Karpas-422 (cell line): ENCODE data around the gene MAPRE3. TPM values are rescaled to one million over a fixed set of nuclear protein-coding genes. Genes with fewer than 3 reads are reported as not detected.
A peak's percentile ranks its signal among the peaks of the same experiment; 100 is the strongest.

Experiments used
- DNase-seq: peaks from one replicate; pipeline ENCODE4 v3.0.0-alpha.2; 2015
- H2AFZ ChIP-seq: fragments of 200-600 bp; sonication (generic); 2 replicates; pipeline ENCODE4 v1.6.1; 2014; ENCODE audit warnings: antibody characterized with exemption, low read length, mixed read lengths
- H3K27ac ChIP-seq: fragments of 200-600 bp; sonication (generic); 2 replicates; pipeline ENCODE4 v1.5.1; 2014; ENCODE audit warnings: mild to moderate bottlenecking, low read length, moderate library complexity
- H3K27me3 ChIP-seq: fragments of 200-600 bp; sonication (generic); 2 replicates; pipeline ENCODE4 v1.6.1; 2014; ENCODE audit warnings: low read length, mixed read lengths
- H3K36me3 ChIP-seq: fragments of 200-600 bp; sonication (generic); 2 replicates; pipeline ENCODE4 v1.6.1; 2014; ENCODE audit warnings: low read length, mixed read lengths; ENCODE audit not compliant: insufficient read depth
- H3K4me1 ChIP-seq: fragments of 200-600 bp; sonication (generic); 2 replicates; pipeline ENCODE4 v1.6.1; 2014; ENCODE audit warnings: mild to moderate bottlenecking, low read length, mixed read lengths
- H3K4me2 ChIP-seq: fragments of 200-600 bp; sonication (generic); 2 replicates; pipeline ENCODE4 v1.6.1; 2014; ENCODE audit warnings: low read length, low read depth, mild to moderate bottlenecking; ENCODE audit not compliant: poor library complexity, severe bottlenecking
- H3K4me3 ChIP-seq: fragments of 200-600 bp; sonication (generic); 2 replicates; pipeline ENCODE4 v1.5.1; 2014; ENCODE audit warnings: mild to moderate bottlenecking, antibody characterized with exemption, low read length, mixed read lengths
- H3K79me2 ChIP-seq: fragments of 200-600 bp; sonication (generic); 2 replicates; pipeline ENCODE4 v1.6.1; 2014; ENCODE audit warnings: mild to moderate bottlenecking, low read length, mixed read lengths
- H3K9ac ChIP-seq: fragments of 200-600 bp; sonication (generic); 2 replicates; pipeline ENCODE4 v1.6.0; 2014; ENCODE audit warnings: low read length
- H3K9me2 ChIP-seq: fragments of 200-600 bp; sonication (generic), shearing (Covaris generic); replicated peaks from 2 replicates; pipeline ENCODE4 v1.6.0; 2014; ENCODE audit warnings: mild to moderate bottlenecking, low read length, moderate library complexity; ENCODE audit not compliant: insufficient read depth
- H3K9me3 ChIP-seq: fragments of 300-700, 200-600 bp; sonication (generic); 2 replicates; pipeline ENCODE4 v1.6.1; 2014; ENCODE audit warnings: low read length, mixed read lengths
- H4K20me1 ChIP-seq: fragments of 200-600 bp; sonication (generic); 2 replicates; pipeline ENCODE4 v1.6.1; 2014; ENCODE audit warnings: mild to moderate bottlenecking, antibody characterized with exemption, low read length, low read depth; ENCODE audit not compliant: insufficient read depth
- total RNA-seq: library from RNA; depleted of rRNA; stranded (reverse); fragments of >200 nt; shearing (Covaris generic); gene quantifications from 2 replicates; pipeline ENCODE4 v1.2.3, GENCODE V29; 2014; ENCODE audit warnings: low replicate concordance

The MAPRE3 gene
- total RNA-seq, 1 experiment from 2014 or later = 0.30 TPM

DNA sequence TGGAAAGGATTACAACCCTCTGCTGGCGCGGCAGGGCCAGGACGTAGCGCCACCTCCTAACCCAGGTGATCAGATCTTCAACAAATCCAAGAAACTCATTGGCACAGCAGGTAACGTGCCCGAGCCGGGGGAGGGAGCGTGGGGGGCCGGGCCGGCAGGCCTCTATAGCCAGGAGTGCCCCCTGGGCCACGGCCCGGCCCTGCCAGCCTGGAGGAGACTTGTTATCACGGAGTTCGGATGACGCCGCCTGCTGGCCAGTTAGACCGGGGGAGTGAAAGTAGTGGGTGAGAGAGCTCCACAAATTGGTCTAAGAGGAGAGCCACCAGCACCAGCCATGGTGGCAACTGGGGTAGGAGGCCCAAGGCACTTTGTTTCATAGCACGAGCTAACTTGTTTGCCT is 53.8 kb downstream of the MAPRE3 start:
- Histone ChIP-seq H3K27me3 (0 out of 2 replicates have a peak, but pooled peaks cover 2% of the 10 kb centered on the region), H3K4me2 (no peak overlapping the region), H3K79me2 (no peaks in the 10 kb centered on the region), H3K4me1 (no peaks in the 10 kb centered on the region), H3K36me3 (no peaks in the 10 kb centered on the region), H3K4me3 (no peak overlapping the region), H3K9ac (no peak overlapping the region), H2AFZ (no peak overlapping the region), H3K9me2 (no peaks in the 10 kb centered on the region), H4K20me1 (no peaks in the 10 kb centered on the region), H3K27ac (no peak overlapping the region), H3K9me3 (no peaks in the 10 kb centered on the region)
- DNase-seq = no peak

DNA sequence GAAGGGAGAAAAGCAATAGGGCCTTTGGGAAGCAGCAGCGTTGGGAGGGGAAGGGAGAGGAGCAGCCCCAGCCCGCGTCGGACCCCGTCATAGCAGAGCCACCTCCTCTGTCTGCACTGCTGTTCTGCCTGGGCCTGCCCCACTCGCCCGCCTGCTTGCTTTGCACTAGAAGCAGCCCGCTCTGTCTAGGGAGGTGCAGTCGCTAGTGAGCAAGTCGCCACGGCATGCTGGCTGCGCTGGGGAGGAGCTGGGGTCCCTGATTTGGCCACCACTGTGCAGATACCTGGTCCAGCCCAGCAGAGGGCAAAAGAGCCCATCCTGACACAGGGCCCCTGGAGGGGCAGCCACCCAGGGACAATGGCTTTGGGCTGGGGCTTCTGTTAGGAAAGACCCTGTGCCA is 54.4 kb downstream of the MAPRE3 start:
- Histone ChIP-seq H3K9ac (no peak overlapping the region), H3K79me2 (no peaks in the 10 kb centered on the region), H3K9me3 (no peaks in the 10 kb centered on the region), H2AFZ (no peak overlapping the region), H3K9me2 (no peaks in the 10 kb centered on the region), H4K20me1 (no peaks in the 10 kb centered on the region), H3K4me2 (no peak overlapping the region), H3K27me3 (no peaks in the 10 kb centered on the region), H3K36me3 (no peaks in the 10 kb centered on the region), H3K4me1 (no peaks in the 10 kb centered on the region), H3K4me3 (no peak overlapping the region), H3K27ac (no peak overlapping the region)
- DNase-seq = no peak

- Histone ChIP-seq H3K27ac (no peak overlapping the region), H3K4me1 (no peaks in the 10 kb centered on the region), H3K9ac (no peak overlapping the region), H4K20me1 (no peaks in the 10 kb centered on the region), H3K4me2 (no peak overlapping the region), H3K4me3 (no peak overlapping the region), H3K9me2 (no peaks in the 10 kb centered on the region), H3K27me3 (no peaks in the 10 kb centered on the region), H3K79me2 (no peaks in the 10 kb centered on the region), H2AFZ (no peak overlapping the region), H3K36me3 (no peaks in the 10 kb centered on the region), H3K9me3 (no peaks in the 10 kb centered on the region)
- DNase-seq = no peak
These were observed 54.9 kb downstream of the MAPRE3 start for GRCh38 chr2:27025281-27025800.

DNA sequence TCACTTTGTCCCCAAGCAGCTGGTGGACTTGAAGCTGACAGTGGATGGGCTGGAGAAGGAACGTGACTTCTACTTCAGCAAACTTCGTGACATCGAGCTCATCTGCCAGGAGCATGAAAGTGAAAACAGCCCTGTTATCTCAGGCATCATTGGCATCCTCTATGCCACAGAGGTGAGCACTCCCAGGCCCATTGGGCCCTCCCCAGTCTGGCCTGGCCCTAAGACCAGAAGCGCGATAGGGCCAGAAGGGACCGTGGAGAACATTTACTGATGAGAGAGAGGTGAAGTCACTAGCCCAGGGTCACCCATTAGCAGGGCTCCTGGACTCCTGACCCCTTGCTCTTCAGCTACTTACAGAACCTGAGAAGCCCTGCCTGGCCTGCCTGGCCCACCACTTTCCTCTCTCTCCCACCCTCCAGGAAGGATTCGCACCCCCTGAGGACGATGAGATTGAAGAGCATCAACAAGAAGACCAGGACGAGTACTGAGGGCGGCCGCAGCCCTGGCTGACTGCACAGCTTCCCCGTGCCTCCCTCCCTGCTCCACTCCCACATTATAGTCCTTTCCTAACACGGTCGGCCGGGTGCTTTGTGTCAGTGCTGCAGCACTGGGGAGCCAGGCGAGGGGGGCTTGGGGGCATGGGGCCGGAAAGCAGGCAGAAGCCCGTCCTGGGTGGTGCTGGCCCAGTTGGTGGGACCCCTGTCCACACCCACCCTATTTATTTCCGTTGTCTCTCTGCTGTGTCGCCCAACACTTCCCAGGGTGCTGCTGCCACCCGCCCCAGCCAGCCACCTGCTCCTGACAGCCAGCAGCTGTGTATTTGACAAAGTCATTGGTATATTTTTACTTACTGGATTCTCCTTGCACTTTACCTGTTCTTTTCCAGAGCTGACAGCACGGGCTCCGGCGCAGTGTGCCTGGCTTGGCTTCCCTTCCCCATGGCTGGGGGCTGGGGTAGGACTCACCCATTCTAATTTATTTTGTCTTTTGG is 55.7 kb downstream of the MAPRE3 start:
- no peaks in the 10 kb centered on the region for H4K20me1 ChIP-seq
- no peaks in the 10 kb centered on the region for H3K79me2 ChIP-seq
- H3K4me2 ChIP-seq = no peak overlapping the region
- no peak for DNase-seq
- no peaks in the 10 kb centered on the region for H3K4me1 ChIP-seq
- no peak overlapping the region for H3K9ac ChIP-seq
- no peaks in the 10 kb centered on the region for H3K27me3 ChIP-seq
- no peaks in the 10 kb centered on the region for H3K36me3 ChIP-seq
- H3K9me2 ChIP-seq = no peaks in the 10 kb centered on the region
- no peaks in the 10 kb centered on the region for H3K9me3 ChIP-seq
- no peak overlapping the region for H2AFZ ChIP-seq
- H3K27ac ChIP-seq = no peak overlapping the region
- no peak overlapping the region for H3K4me3 ChIP-seq

- DNase-seq = no peak
- H3K36me3 ChIP-seq = no peaks in the 10 kb centered on the region
- peaks cover 8% of the 10 kb centered on the region for H3K4me1 ChIP-seq
- H3K79me2 ChIP-seq = no peaks in the 10 kb centered on the region; the same call in 1 of the 2 replicates
- no peak overlapping the region for H2AFZ ChIP-seq
- H3K4me2 ChIP-seq = no peak overlapping the region
- H3K9me2 ChIP-seq = no peaks in the 10 kb centered on the region
- H3K9ac ChIP-seq = no peak overlapping the region
- no peaks in the 10 kb centered on the region for H3K9me3 ChIP-seq
- H3K27ac ChIP-seq = no peak overlapping the region
- H4K20me1 ChIP-seq = no peaks in the 10 kb centered on the region
- no peak overlapping the region for H3K4me3 ChIP-seq
- no peaks in the 10 kb centered on the region for H3K27me3 ChIP-seq
These were observed 56.8 kb downstream of the MAPRE3 start for GRCh38 chr2:27027211-27027651.

GRCh38 chr2:27029051-27029450 is 58.6 kb downstream of the MAPRE3 start:
- H3K27ac ChIP-seq = no peak overlapping the region
- H2AFZ ChIP-seq = no peak overlapping the region
- no peak for DNase-seq
- H3K27me3 ChIP-seq = no peaks in the 10 kb centered on the region
- no peaks in the 10 kb centered on the region for H3K9me2 ChIP-seq
- H3K36me3 ChIP-seq = no peaks in the 10 kb centered on the region
- no peak overlapping the region for H3K4me2 ChIP-seq
- no peaks in the 10 kb centered on the region for H4K20me1 ChIP-seq
- no peak overlapping the region for H3K9ac ChIP-seq
- H3K4me1 ChIP-seq = peaks cover 14% of the 10 kb centered on the region
- no peaks in the 10 kb centered on the region for H3K9me3 ChIP-seq
- peaks cover 15% of the 10 kb centered on the region for H3K79me2 ChIP-seq
- H3K4me3 ChIP-seq = no peak overlapping the region

GRCh38 chr2:27032495-27033252 is 62.2 kb downstream of the MAPRE3 start, which contains the start of gene TMEM214:
TSS of gene TMEM214 (plus strand) at chr2:27032965. CDS start at chr2:27033016, 51 bp downstream.
- Histone ChIP-seq H4K20me1 (no peaks in the 10 kb centered on the region), H3K9me2 (no peaks in the 10 kb centered on the region), H3K4me1 (peaks cover 17% of the 10 kb centered on the region), H3K36me3 (peaks cover 17% of the 10 kb centered on the region; the same call in 1 of the 2 replicates), H2AFZ (peak within 1 kb of the TSS; percentile 96), H3K9ac (peak within 1 kb of the TSS; percentile 92), H3K27me3 (no peaks in the 10 kb centered on the region), H3K9me3 (no peaks in the 10 kb centered on the region), H3K4me2 (peak within 1 kb of the TSS; percentile 94), H3K79me2 (peaks cover 27% of the 10 kb centered on the region), H3K4me3 (peak within 1 kb of the TSS; percentile 85), H3K27ac (no peak within 1 kb of the TSS)
- DNase-seq = peak; percentile 92
